Measurements from ENCODE around the gene ABCD2.
"Not testable (repeated sequence)": the region's sequence is repeated elsewhere in the genome, so short reads cannot be mapped to it uniquely, and the experiment has no call there.

ABCD2 gene

GRCh38 chr12:39526974-39527373 lies 92.6 kb downstream of the ABCD2 start:
- no peak for DNase-seq

- DNase-seq: not testable (repeated sequence)
Observed at GRCh38 chr12:39522167-39522566, 97.4 kb downstream of the ABCD2 start.

GRCh38 chr12:39510001-39510400 lies 109.6 kb downstream of the ABCD2 start:
- no peak for DNase-seq

GRCh38 chr12:39505554-39505953 lies 114.0 kb downstream of the ABCD2 start:
- no peak for DNase-seq

- no peak for DNase-seq
Observed at GRCh38 chr12:39505023-39505422, 114.6 kb downstream of the ABCD2 start.

- DNase-seq: no peak
Observed at GRCh38 chr12:39503439-39503838, 116.2 kb downstream of the ABCD2 start.

- no peak for DNase-seq
Observed at GRCh38 chr12:39502726-39503125, 116.9 kb downstream of the ABCD2 start.
